ENCODE measurements around the gene CDKN2B-AS1. TPM values are rescaled to one million over a fixed set of nuclear protein-coding genes. Genes with fewer than 3 reads are reported as not detected.

Gene CDKN2B-AS1
- total RNA-seq, 2 donors from 2014 or later: not detected

DNA sequence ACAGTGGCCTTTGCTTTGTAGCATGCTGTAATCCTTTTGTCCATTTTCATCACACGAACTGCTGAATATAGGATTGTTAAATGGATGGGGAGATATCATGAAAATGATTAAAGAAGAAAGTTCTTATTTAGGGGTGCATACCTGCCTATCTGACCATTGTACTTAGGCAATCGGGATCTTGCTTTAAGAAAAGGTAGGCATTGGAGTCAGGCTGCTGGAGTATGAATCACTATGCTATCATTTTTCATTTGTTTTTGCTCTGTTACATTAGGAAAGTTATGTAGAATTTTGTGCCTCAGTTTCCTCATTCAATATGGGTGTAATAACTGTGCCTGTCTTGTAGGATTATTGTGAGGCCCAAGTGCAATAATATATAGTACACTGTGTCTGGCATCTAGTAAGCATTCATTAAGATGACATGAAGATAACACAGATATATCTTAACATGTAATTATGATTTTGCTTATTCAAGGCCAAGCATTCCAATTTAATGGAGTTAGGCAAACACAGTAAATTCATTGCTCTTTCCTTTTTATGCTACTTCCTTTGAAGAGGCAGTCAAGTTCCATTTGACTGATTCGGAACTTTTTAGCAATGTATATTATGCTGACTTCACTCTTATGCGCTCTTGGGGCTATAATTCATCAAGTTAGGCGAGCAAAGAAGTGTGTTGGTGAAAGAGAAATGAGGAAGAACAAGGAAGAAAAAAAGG lies 124.4 kb downstream of the CDKN2B-AS1 start:
- Histone ChIP-seq H3K27me3 (ENCODE audit: control insufficient read depth, insufficient read depth, low read length, poor library complexity, severe bottlenecking) (no peaks in the 10 kb centered on the region), H3K9me3 (ENCODE audit: control insufficient read depth, low read length) (peaks cover 10% of the 10 kb centered on the region), H3K27ac (ENCODE audit: low read depth, low read length) (no peak overlapping the region), H3K9ac (ENCODE audit: extremely low read depth, low read length, poor library complexity, severe bottlenecking) (no peak overlapping the region), H3K4me1 (ENCODE audit: control insufficient read depth, insufficient read depth, low read length) (peaks cover 9% of the 10 kb centered on the region), H3K36me3 (ENCODE audit: control insufficient read depth, insufficient read depth, low read length) (no peaks in the 10 kb centered on the region), H3K4me3 (ENCODE audit: low read length) (no peak overlapping the region)
- Mint-ChIP-seq H3K4me1 (peaks cover 18% of the 10 kb centered on the region), H3K27me3 (ENCODE audit: insufficient read depth) (peaks cover 2% of the 10 kb centered on the region), H3K27ac (no peak overlapping the region), H3K9me3 (peaks cover 10% of the 10 kb centered on the region), H3K4me3 (no peak overlapping the region), H3K36me3 (ENCODE audit: low read depth) (no peaks in the 10 kb centered on the region)
- TF ChIP-seq, protein P1, sequence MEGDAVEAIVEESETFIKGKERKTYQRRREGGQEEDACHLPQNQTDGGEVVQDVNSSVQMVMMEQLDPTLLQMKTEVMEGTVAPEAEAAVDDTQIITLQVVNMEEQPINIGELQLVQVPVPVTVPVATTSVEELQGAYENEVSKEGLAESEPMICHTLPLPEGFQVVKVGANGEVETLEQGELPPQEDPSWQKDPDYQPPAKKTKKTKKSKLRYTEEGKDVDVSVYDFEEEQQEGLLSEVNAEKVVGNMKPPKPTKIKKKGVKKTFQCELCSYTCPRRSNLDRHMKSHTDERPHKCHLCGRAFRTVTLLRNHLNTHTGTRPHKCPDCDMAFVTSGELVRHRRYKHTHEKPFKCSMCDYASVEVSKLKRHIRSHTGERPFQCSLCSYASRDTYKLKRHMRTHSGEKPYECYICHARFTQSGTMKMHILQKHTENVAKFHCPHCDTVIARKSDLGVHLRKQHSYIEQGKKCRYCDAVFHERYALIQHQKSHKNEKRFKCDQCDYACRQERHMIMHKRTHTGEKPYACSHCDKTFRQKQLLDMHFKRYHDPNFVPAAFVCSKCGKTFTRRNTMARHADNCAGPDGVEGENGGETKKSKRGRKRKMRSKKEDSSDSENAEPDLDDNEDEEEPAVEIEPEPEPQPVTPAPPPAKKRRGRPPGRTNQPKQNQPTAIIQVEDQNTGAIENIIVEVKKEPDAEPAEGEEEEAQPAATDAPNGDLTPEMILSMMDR (conservative IDR thresholded peaks at IDR 0.05): no peak
- 85 to 86% methylated on average over 5 of the region's 5 CpGs for WGBS, 2 experiments (ENCODE audit: insufficient coverage in 1 of 2, insufficient read length in 1 of 2)
- no peak for DNase-seq

DNA sequence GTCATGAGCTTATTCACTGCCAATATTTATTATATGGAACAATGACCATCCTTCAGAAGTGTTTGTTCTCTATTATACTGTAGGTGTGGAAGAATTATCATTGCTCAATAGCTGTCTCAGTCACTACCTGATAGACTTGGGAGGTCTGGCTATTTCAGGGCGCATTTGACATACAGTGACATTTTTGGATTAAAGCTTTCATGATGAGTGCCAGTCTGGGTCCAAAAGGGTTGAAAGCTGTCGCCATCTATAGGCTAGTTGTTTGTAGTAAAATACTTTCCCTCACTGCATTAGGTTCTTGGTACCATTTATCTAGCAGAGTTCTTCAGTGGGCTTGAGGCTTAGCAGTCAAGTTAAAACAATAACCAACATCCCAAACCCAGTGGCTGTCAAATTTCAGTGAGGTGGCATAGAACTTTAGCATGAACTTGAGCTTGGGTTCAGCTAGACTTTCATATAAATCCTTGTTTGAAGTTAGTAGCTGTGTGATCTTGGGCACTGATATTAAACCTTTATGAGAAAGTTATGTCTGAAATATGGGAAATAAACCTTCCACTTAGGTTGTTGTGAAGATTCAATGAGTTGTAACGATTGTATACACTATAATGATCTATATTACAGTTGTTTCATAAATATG lies 125.0 kb downstream of the CDKN2B-AS1 start:
- no peak overlapping the region for H3K9ac ChIP-seq (ENCODE audit: extremely low read depth, low read length, poor library complexity, severe bottlenecking)
- peaks cover 2% of the 10 kb centered on the region for H3K27me3 Mint-ChIP-seq (ENCODE audit: insufficient read depth)
- no peak overlapping the region for H3K27ac ChIP-seq (ENCODE audit: low read depth, low read length)
- H3K4me1 ChIP-seq (ENCODE audit: control insufficient read depth, insufficient read depth, low read length): peaks cover 9% of the 10 kb centered on the region
- no peaks in the 10 kb centered on the region for H3K36me3 Mint-ChIP-seq (ENCODE audit: low read depth)
- TF ChIP-seq, protein P1 (conservative IDR thresholded peaks at IDR 0.05): peak; percentile 76
- H3K9me3 ChIP-seq (ENCODE audit: control insufficient read depth, low read length): peaks cover 10% of the 10 kb centered on the region
- 47% methylated on average over 2 of the region's 3 CpGs; no CpG with 5 or more reads in 1 of the 2 experiments for WGBS, 2 experiments (ENCODE audit: insufficient coverage in 1 of 2, insufficient read length in 1 of 2)
- no peak overlapping the region for H3K27ac Mint-ChIP-seq
- H3K36me3 ChIP-seq (ENCODE audit: control insufficient read depth, insufficient read depth, low read length): no peaks in the 10 kb centered on the region
- H3K9me3 Mint-ChIP-seq: peaks cover 10% of the 10 kb centered on the region
- H3K27me3 ChIP-seq (ENCODE audit: control insufficient read depth, insufficient read depth, low read length, poor library complexity, severe bottlenecking): no peaks in the 10 kb centered on the region
- no peak overlapping the region for H3K4me3 Mint-ChIP-seq
- no peak overlapping the region for H3K4me3 ChIP-seq (ENCODE audit: low read length)
- peaks cover 18% of the 10 kb centered on the region for H3K4me1 Mint-ChIP-seq
- no peak for DNase-seq

DNA sequence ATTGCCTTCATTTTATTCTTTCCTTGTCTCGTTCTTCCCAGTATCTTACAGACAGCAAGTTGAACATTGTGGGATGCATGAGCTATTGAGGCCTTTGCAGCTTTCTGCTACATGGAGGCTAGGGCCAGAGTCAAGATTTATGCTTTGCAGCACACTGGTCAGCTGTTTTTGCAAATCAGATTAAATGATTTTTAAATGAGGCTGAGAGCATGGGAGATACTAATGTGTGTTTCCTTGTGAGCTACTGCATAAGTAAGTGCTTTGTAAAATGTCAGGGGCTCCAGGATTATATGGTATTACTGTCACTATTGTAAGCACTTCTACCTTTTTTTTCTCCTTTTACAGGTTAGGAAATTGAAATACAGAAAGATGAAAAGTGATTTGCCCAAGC lies 125.6 kb downstream of the CDKN2B-AS1 start:
- no peak overlapping the region for H3K4me3 ChIP-seq (ENCODE audit: low read length)
- peaks cover 10% of the 10 kb centered on the region for H3K9me3 ChIP-seq (ENCODE audit: control insufficient read depth, low read length)
- TF ChIP-seq, protein P1 (conservative IDR thresholded peaks at IDR 0.05): no peak
- Mint-ChIP-seq H3K27ac (no peak overlapping the region), H3K36me3 (ENCODE audit: low read depth) (no peaks in the 10 kb centered on the region), H3K4me1 (peaks cover 18% of the 10 kb centered on the region), H3K9me3 (peaks cover 10% of the 10 kb centered on the region), H3K27me3 (ENCODE audit: insufficient read depth) (peaks cover 2% of the 10 kb centered on the region), H3K4me3 (no peak overlapping the region)
- H3K4me1 ChIP-seq (ENCODE audit: control insufficient read depth, insufficient read depth, low read length): peaks cover 9% of the 10 kb centered on the region
- WGBS, 2 experiments (ENCODE audit: insufficient coverage in 1 of 2, insufficient read length in 1 of 2): 95 to 100% methylated on average over 1 of the region's 1 CpG
- no peak overlapping the region for H3K27ac ChIP-seq (ENCODE audit: low read depth, low read length)
- no peaks in the 10 kb centered on the region for H3K27me3 ChIP-seq (ENCODE audit: control insufficient read depth, insufficient read depth, low read length, poor library complexity, severe bottlenecking)
- DNase-seq: no peak
- no peak overlapping the region for H3K9ac ChIP-seq (ENCODE audit: extremely low read depth, low read length, poor library complexity, severe bottlenecking)
- H3K36me3 ChIP-seq (ENCODE audit: control insufficient read depth, insufficient read depth, low read length): no peaks in the 10 kb centered on the region
